OCI-LY7 (cell line): ENCODE results near the gene ZNRF2. TPM values are rescaled to one million over a fixed set of nuclear protein-coding genes. Genes with fewer than 3 reads are reported as not detected.

Experiments used
- BruUV-seq: library from RNA; stranded (reverse); fragments of 400-500 nt; replicated peaks from 2 replicates; lab custom pipeline; 2021; lab: Mats Ljungman, UMichigan
- CTCF ChIA-PET: fragments of 300-600 bp; sonication (Branson Sonifier 250); formaldehyde crosslinking; loops from one replicate; lab custom pipeline; 2022; ENCODE audit warnings: antibody characterized with exemption; ENCODE audit not compliant: unreplicated experiment; lab: Charles Lee
- POLR2A ChIA-PET: fragments of 300-600 bp; sonication (Branson Sonifier 250); formaldehyde crosslinking; loops from one replicate; lab custom pipeline; 2022; ENCODE audit warnings: antibody characterized with exemption; lab: Charles Lee
- DNase-seq: peaks from one replicate; pipeline ENCODE4 v3.0.0-alpha.2; 2015; ENCODE audit warnings: low spot score
- H2AFZ ChIP-seq: fragments of 200-600 bp; sonication (generic), shearing (Covaris generic); 2 replicates; pipeline ENCODE4 v1.6.1; 2014; ENCODE audit warnings: mild to moderate bottlenecking, antibody characterized with exemption, low read length, moderate library complexity
- H3K27ac ChIP-seq: fragments of 200-600 bp; sonication (generic); 2 replicates; pipeline ENCODE4 v1.5.1; 2014; ENCODE audit warnings: mixed run types, low read depth, mild to moderate bottlenecking, moderate library complexity, low read length, inconsistent platforms; ENCODE audit not compliant: poor library complexity, severe bottlenecking
- H3K36me3 ChIP-seq: fragments of 200-600 bp; sonication (generic); 2 replicates; pipeline ENCODE4 v1.6.1; 2014; ENCODE audit warnings: mild to moderate bottlenecking, antibody characterized with exemption, low read length, moderate library complexity, mixed read lengths; ENCODE audit not compliant: insufficient read depth
- H3K4me1 ChIP-seq: fragments of 200-600 bp; sonication (generic); 2 replicates; pipeline ENCODE4 v1.5.1; 2014; ENCODE audit warnings: mild to moderate bottlenecking, low read length; ENCODE audit not compliant: insufficient read depth, poor library complexity, severe bottlenecking
- H3K4me2 ChIP-seq: fragments of 200-600 bp; sonication (generic); 2 replicates; pipeline ENCODE4 v1.6.1; 2014; ENCODE audit warnings: mild to moderate bottlenecking, low read length
- H3K4me3 ChIP-seq: fragments of 200-600 bp; sonication (generic); 2 replicates; pipeline ENCODE4 v1.5.1; 2014; ENCODE audit warnings: mild to moderate bottlenecking, low read depth, low read length; ENCODE audit not compliant: poor library complexity, severe bottlenecking
- H3K79me2 ChIP-seq: fragments of 200-600 bp; sonication (generic); 2 replicates; pipeline ENCODE4 v1.6.1; 2016; ENCODE audit warnings: low read depth, mild to moderate bottlenecking, low read length, moderate library complexity, mixed read lengths; ENCODE audit not compliant: insufficient read depth
- H3K9me2 ChIP-seq: fragments of 200-600 bp; sonication (generic); 2 replicates; pipeline ENCODE4 v1.6.1; 2016; ENCODE audit warnings: mild to moderate bottlenecking, low read length, mixed read lengths; ENCODE audit not compliant: insufficient read depth
- H3K9me3 ChIP-seq: fragments of 200-600 bp; sonication (generic); 2 replicates; pipeline ENCODE4 v1.6.1; 2014; ENCODE audit warnings: mild to moderate bottlenecking, mixed run types, low read length, mixed read lengths
- H4K20me1 ChIP-seq: fragments of 200-600 bp; sonication (generic); 2 replicates; pipeline ENCODE4 v1.6.1; 2014; ENCODE audit warnings: mild to moderate bottlenecking, antibody characterized with exemption, low read length, moderate library complexity, mixed read lengths; ENCODE audit not compliant: insufficient read depth
- CTCF ChIP-seq: fragments of 200-600 bp; sonication (generic); conservative IDR thresholded peaks from 2 replicates; pipeline ENCODE4 v1.5.1; 2014; ENCODE audit warnings: mild to moderate bottlenecking, antibody characterized with exemption, low read length, moderate library complexity, mixed read lengths
- EZH2phosphoT487 ChIP-seq: fragments of 200-600 bp; sonication (generic); IDR thresholded peaks from 2 replicates; pipeline ENCODE4 v1.6.1; 2018; ENCODE audit warnings: low read depth, borderline replicate concordance, mild to moderate bottlenecking, mixed run types, antibody characterized with exemption, low read length, moderate library complexity, mixed read lengths
- intact Hi-C: fragments of 100-400 bp; cut with micrococcal nuclease; formaldehyde crosslinking; loops from one replicate; pipeline ENCODE4 v1.10.0; 2022; ENCODE audit not compliant: unreplicated experiment
- total RNA-seq, 2 experiments: library from RNA; depleted of rRNA in 1 of 2; stranded (reverse); fragments of >200 nt in 1 of 2; shearing (Covaris generic) in 1 of 2; gene quantifications; 2 replicates each; pipeline ENCODE4 v1.2.3, GENCODE V29; 2014 to 2022

The ZNRF2 gene
- total RNA-seq, 2 experiments from 2014 or later: 21.2 to 24.7 TPM

DNA sequence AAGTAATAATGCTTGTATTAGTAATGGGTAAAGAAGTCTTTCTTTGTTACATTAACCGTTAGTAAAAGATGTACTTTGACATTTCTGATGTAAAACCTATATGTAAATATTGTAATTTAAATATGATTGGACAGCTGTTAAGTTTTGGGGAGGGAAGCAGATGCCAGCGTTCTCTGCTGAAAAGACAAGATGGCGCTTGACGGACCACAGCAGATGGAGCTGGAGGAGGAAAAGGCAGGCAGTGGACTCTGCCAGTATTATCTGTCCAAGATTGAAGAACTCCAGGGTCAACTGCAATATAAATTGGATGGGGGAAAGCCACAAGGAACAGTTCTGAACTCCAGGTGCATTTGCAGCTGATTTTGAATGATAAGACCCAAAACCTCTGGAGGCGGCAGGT is 86.9 kb downstream of the ZNRF2 start:
- no peaks in the 10 kb centered on the region for H3K9me2 ChIP-seq
- no TSS peak for BruUV-seq
- no peaks in the 10 kb centered on the region for H3K79me2 ChIP-seq
- H2AFZ ChIP-seq: no peak overlapping the region
- TF ChIP-seq EZH2phosphoT487 (no peak), CTCF (no peak)
- POLR2A ChIA-PET: no interaction called here
- H3K9me3 ChIP-seq: no peaks in the 10 kb centered on the region
- DNase-seq: no peak
- no peak overlapping the region for H3K4me2 ChIP-seq
- no peak overlapping the region for H3K27ac ChIP-seq
- no peak overlapping the region for H3K4me3 ChIP-seq
- no peaks in the 10 kb centered on the region for H4K20me1 ChIP-seq
- intact Hi-C loops: no loop called here
- peaks cover 11% of the 10 kb centered on the region; the same call in 1 of the 2 replicates for H3K36me3 ChIP-seq
- H3K4me1 ChIP-seq: no peaks in the 10 kb centered on the region
- CTCF ChIA-PET: no interaction called here

GRCh38 chr7:30378275-30378674 is 93.9 kb downstream of the ZNRF2 start:
- intact Hi-C loops: no loop called here
- H3K36me3 ChIP-seq: no peaks in the 10 kb centered on the region
- no peak overlapping the region for H3K4me2 ChIP-seq
- no peak for DNase-seq
- H3K9me3 ChIP-seq: no peaks in the 10 kb centered on the region
- ChIA-PET POLR2A (interaction anchor here (1.1 to 2.0 kb wide), 2 partner anchors 18 to 25 kb away, joined by 3 to 5 read pairs; no protein-coding TSS in a partner anchor), CTCF (no interaction called here)
- no peaks in the 10 kb centered on the region for H3K4me1 ChIP-seq
- no peak overlapping the region for H3K4me3 ChIP-seq
- no peaks in the 10 kb centered on the region for H3K9me2 ChIP-seq
- H2AFZ ChIP-seq: no peak overlapping the region
- TF ChIP-seq CTCF: no peak
- TF ChIP-seq EZH2phosphoT487: no peak
- BruUV-seq: no TSS peak
- H3K79me2 ChIP-seq: no peaks in the 10 kb centered on the region
- no peaks in the 10 kb centered on the region for H4K20me1 ChIP-seq
- H3K27ac ChIP-seq: no peak overlapping the region

DNA sequence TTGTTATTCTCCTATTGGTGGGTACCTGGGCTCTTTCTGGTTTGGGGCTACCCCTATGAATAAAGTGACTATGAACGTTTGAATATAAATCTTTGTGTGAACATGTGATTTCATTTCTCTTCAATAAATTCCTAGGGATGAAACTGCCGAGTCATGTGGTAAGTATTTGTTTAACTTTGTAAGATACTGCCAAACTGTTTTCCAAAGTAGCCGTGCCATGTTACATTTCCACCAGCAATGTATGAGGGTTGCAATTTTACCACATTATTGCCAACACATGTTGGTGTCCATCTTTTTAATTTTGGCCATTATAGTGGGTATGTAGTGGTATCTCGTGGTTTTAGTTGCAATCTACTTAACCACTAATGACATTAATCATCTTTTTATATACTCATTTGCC is 94.7 kb downstream of the ZNRF2 start:
- ChIA-PET CTCF (no interaction called here), POLR2A (interaction anchor here (2.0 kb wide), 1 partner anchor 17 kb away, joined by 5 read pairs; no protein-coding TSS in a partner anchor)
- DNase-seq: no peak
- no peak overlapping the region for H3K4me2 ChIP-seq
- no peaks in the 10 kb centered on the region for H4K20me1 ChIP-seq
- H2AFZ ChIP-seq: no peak overlapping the region
- H3K4me3 ChIP-seq: no peak overlapping the region
- intact Hi-C loops: no loop called here
- H3K9me3 ChIP-seq: no peaks in the 10 kb centered on the region
- H3K79me2 ChIP-seq: no peaks in the 10 kb centered on the region
- TF ChIP-seq CTCF (no peak), EZH2phosphoT487 (no peak)
- H3K9me2 ChIP-seq: no peaks in the 10 kb centered on the region
- no peaks in the 10 kb centered on the region for H3K4me1 ChIP-seq
- BruUV-seq: no TSS peak
- H3K36me3 ChIP-seq: no peaks in the 10 kb centered on the region
- H3K27ac ChIP-seq: no peak overlapping the region
